ACC112 (cell line): ENCODE results near the gene YPEL5.

Source experiments
- H2AFZ ChIP-seq: fragments of 200-600 bp; sonication (generic); one replicate; pipeline ENCODE4 v1.6.0; 2017; ENCODE audit warnings: antibody characterized with exemption, low read length; ENCODE audit not compliant: unreplicated experiment
- H3K27ac ChIP-seq: fragments of 200-600 bp; sonication (generic); 2 replicates; pipeline ENCODE4 v1.5.1; 2014; ENCODE audit warnings: low read depth, mild to moderate bottlenecking, antibody characterized with exemption, low read length, moderate library complexity
- H3K27me3 ChIP-seq: fragments of 200-600 bp; sonication (generic); 2 replicates; pipeline ENCODE4 v1.6.1; 2014; ENCODE audit warnings: mild to moderate bottlenecking, antibody characterized with exemption, low read length, moderate library complexity, mixed read lengths; ENCODE audit not compliant: insufficient read depth
- H3K36me3 ChIP-seq: fragments of 200-600 bp; sonication (generic); 2 replicates; pipeline ENCODE4 v1.6.1; 2016; ENCODE audit warnings: mild to moderate bottlenecking, antibody characterized with exemption, low read length, moderate library complexity, mixed read lengths; ENCODE audit not compliant: insufficient read depth
- H3K4me1 ChIP-seq: fragments of 200-600 bp; sonication (generic); one replicate; pipeline ENCODE4 v1.6.1; 2016; ENCODE audit warnings: low read length, mixed read lengths; ENCODE audit not compliant: insufficient read depth, unreplicated experiment, control insufficient read depth
- H3K4me3 ChIP-seq: fragments of 200-600 bp; sonication (generic); 2 replicates; pipeline ENCODE4 v1.5.1; 2014; ENCODE audit warnings: mild to moderate bottlenecking, low read depth, low read length
- H3K79me2 ChIP-seq: fragments of 200-600 bp; sonication (generic); one replicate; pipeline ENCODE4 v1.6.0; 2016; ENCODE audit warnings: low read length; ENCODE audit not compliant: control insufficient read depth, unreplicated experiment, insufficient read depth

The YPEL5 gene

DNA sequence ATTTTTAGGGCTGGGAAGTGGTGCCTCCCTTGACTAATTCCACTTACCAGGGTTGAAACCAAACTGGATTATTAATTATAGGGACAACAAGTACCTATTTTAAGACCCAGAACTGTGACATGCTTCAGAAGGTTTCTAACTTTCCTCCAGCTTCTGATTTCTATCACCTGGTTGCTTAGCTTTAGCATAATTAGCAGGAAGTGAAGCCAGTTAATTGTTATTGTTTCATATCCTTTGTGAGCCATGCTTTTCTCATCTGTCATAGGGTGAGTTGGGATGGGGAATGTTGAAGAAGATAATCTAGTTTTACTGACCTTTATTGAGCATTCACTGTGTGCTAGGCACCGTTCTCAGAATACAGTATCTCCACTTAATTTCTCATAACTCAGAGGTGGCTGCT is 3.2 kb downstream of the YPEL5 start:
- H3K4me3 ChIP-seq, result no peak overlapping the region
- H3K36me3 ChIP-seq, result peaks cover 16% of the 10 kb centered on the region; the same call in 1 of the 2 replicates
- peaks cover 25% of the 10 kb centered on the region for H3K4me1 ChIP-seq
- H3K79me2 ChIP-seq, result peaks cover 47% of the 10 kb centered on the region
- no peak overlapping the region for H2AFZ ChIP-seq
- no peak overlapping the region for H3K27ac ChIP-seq
- no peaks in the 10 kb centered on the region for H3K27me3 ChIP-seq

DNA sequence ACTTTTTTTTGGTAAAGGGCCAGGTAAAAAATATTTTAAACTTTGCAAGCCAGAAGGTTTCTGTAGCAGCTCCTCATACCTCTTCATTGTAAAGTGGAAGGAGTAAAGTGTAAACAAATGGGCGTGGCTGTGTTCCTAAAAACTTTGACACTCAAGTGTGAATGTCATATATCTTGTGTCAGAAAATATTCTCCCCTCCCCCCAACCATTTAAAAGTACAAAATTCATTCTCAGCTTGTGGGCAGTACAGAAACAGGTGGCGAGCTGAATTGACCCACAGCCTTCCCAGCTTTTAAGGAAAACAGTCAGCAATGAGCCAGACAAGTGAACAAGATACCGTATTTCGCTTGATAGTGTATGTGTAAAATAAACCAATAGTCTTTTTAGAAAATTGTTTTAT is 4.0 kb downstream of the YPEL5 start:
- Histone ChIP-seq H3K27ac (no peak overlapping the region), H3K36me3 (peaks cover 16% of the 10 kb centered on the region; the same call in 1 of the 2 replicates), H3K4me1 (peaks cover 22% of the 10 kb centered on the region), H3K27me3 (no peaks in the 10 kb centered on the region), H2AFZ (no peak overlapping the region), H3K4me3 (no peak overlapping the region), H3K79me2 (peaks cover 47% of the 10 kb centered on the region)

DNA sequence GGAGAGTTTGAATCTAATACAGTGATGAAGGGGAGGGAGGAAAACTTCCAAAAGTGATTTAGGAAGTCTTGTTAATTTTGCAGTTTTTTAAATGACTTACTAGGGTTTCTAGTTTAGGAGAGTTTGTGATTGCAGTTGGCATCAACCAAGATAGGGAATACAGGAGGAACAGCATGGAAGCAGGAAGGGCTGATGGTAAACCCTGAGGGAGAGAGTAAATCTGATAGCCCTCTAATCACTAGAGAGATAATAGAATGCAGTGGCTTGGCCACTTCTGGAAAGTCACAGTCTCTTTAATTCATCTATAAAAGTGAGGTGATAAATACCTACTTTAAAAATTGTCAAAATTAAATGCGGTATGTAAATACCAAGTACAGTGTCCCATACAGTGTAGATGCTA is 5.6 kb downstream of the YPEL5 start:
- Histone ChIP-seq H3K4me3 (no peak overlapping the region), H3K79me2 (peaks cover 47% of the 10 kb centered on the region), H3K4me1 (peaks cover 21% of the 10 kb centered on the region), H2AFZ (no peak overlapping the region), H3K27me3 (no peaks in the 10 kb centered on the region), H3K36me3 (peaks cover 19% of the 10 kb centered on the region; the same call in 1 of the 2 replicates), H3K27ac (no peak overlapping the region)

DNA sequence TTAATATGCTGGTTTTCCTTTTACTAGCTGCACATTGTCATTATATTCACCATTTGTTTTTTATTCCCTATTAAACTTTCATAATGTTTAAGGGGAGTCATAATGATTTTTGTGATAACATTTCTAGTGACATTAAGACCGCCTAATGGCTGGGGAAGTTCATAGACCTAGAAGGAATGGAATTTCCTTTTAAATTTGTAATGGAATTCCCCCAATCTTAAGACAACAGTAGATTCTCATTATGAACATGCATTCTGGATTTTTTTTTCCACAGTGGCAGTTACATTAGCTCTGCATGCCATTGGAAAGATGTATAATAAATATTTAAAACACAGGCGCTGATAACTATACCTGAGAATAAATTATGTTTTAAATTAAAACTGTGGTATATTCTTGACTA is 8.4 kb downstream of the YPEL5 start:
- H3K4me1 ChIP-seq, result peaks cover 1% of the 10 kb centered on the region
- H2AFZ ChIP-seq, result no peak overlapping the region
- no peaks in the 10 kb centered on the region for H3K27me3 ChIP-seq
- H3K79me2 ChIP-seq, result peaks cover 25% of the 10 kb centered on the region
- no peak overlapping the region for H3K27ac ChIP-seq
- H3K36me3 ChIP-seq, result peaks cover 10% of the 10 kb centered on the region; the same call in 1 of the 2 replicates
- H3K4me3 ChIP-seq, result no peak overlapping the region

DNA sequence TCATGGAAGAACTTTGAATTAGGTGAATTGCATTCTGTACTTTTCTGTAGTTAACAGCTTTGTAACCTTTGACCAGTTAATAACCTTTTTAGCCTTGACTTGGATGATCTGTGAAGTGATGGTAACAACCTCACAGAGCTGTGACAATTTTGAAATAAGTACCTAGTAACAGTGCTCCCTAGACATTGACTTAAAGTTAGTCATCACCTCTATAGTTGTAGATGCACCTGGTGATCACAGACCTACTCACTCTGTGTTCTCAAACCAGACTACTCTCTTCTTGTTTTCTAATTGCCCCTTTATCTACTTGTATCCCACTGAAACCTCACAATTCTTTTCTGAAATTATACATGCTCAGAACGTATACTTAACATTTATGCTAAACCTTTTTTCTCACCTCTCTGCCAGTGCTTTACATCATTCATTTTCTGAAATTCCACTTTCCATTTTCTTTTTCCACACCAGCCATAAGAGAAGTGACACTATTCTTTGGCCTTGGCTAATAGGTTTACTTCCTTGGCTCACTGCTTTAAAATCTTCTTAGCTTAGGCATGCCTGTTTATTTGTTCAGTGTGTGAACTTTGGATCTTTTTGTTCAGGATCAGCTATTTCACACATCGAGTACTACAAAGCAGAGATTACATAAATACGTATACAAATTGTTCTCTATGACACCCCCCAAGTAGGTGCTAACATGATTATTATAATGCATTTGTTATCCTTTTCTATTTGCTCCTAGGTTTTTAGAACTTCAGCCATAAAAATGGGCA is 9.3 kb downstream of the YPEL5 start:
- peaks cover 10% of the 10 kb centered on the region; the same call in 1 of the 2 replicates for H3K36me3 ChIP-seq

DNA sequence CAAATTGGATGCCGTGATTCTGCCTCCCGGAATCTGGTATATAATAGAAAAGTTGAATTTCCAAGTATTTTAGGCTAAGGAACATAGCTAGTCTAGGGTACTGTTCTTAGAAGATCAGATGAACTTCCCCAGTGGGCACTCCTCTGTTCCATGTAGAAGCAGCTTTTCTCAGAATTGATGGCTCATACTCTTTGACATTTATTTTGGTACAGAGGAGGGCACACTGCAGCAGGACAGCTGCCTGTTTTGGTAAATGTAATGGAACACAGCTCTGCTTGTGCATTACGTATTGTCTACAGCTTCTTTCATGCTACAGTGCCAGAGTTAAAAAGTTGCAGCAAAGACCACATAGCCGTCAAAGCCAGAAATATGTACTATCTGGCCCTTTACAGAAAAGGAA is 10.8 kb downstream of the YPEL5 start:
- H2AFZ ChIP-seq, result no peak overlapping the region
- no peak overlapping the region for H3K4me3 ChIP-seq
- H3K36me3 ChIP-seq, result peaks cover 6% of the 10 kb centered on the region; the same call in 1 of the 2 replicates
- no peaks in the 10 kb centered on the region for H3K27me3 ChIP-seq
- peaks cover 9% of the 10 kb centered on the region for H3K79me2 ChIP-seq
- no peak overlapping the region for H3K27ac ChIP-seq
- H3K4me1 ChIP-seq, result no peaks in the 10 kb centered on the region

More for the DNA sequence above, 9.3 kb downstream of the YPEL5 start:
- H3K4me1 ChIP-seq, result no peaks in the 10 kb centered on the region
- no peak overlapping the region for H2AFZ ChIP-seq
- H3K27ac ChIP-seq, result no peak overlapping the region
- H3K4me3 ChIP-seq, result no peak overlapping the region
- peaks cover 20% of the 10 kb centered on the region for H3K79me2 ChIP-seq
- H3K27me3 ChIP-seq, result no peaks in the 10 kb centered on the region

DNA sequence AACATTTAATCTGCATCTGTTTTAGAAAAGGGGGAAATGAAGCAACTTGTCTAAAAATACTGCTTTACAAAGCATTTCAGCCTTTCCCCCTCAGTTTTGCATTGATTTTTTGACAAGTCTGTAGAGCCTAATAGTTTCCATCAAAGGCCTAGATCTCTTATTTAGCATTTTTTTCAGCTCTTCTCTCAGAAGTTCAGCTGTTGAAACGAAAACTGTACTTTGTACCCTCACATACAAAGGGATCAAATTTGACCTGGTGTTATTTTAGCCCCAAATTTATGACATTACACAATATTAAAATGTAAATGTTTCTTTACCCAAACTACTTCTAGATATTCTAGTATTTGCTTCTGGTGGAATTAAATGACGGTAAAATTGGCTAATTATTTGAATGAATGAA is 13.0 kb downstream of the YPEL5 start:
- Histone ChIP-seq H3K4me1 (no peaks in the 10 kb centered on the region), H2AFZ (no peak overlapping the region), H3K79me2 (no peaks in the 10 kb centered on the region), H3K27ac (no peak overlapping the region), H3K27me3 (no peaks in the 10 kb centered on the region), H3K36me3 (peaks cover 6% of the 10 kb centered on the region; the same call in 1 of the 2 replicates), H3K4me3 (no peak overlapping the region)

DNA sequence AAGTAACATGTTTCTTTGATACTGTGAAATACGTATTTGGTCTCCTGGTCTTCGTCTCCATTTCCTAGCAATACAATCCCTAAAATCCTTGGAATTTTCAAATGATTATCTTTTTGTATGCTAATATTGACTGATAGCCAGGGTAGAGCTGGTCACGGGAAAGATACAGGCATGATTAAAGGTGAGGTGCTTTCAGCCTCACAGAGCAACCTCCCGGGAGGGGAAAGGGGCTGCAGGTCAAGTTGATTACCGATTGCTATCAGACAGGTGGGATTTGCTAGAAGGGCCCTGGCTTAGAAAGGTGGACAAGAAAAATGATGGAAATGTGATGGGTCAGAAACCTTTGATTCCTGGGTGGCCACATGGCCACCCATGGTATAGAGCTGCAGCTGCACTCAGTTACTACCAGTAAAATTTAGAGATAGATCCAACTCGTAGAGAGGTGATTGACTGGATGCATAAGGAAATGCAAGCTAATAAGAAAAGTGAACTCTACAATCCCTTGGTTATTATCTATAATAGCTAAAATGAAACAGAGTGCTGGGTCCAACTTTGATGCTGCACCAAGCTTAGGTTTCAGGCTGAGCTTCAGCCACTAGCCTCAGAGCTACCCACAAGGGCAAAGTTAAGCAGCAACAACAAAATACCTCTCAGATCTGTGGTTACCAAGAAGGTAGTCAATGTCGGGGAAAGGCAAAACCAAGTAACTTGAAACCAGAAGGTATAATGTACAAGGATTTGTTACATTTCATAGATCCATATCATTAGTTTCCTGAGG is 15.3 kb downstream of the YPEL5 start:
- H3K27ac ChIP-seq, result no peak overlapping the region
- no peaks in the 10 kb centered on the region for H3K79me2 ChIP-seq
- H3K4me1 ChIP-seq, result no peaks in the 10 kb centered on the region
- no peak overlapping the region for H3K4me3 ChIP-seq
- 0 out of 2 replicates have a peak, but pooled peaks cover 3% of the 10 kb centered on the region for H3K36me3 ChIP-seq
- H3K27me3 ChIP-seq, result no peaks in the 10 kb centered on the region
- H2AFZ ChIP-seq, result no peak overlapping the region

DNA sequence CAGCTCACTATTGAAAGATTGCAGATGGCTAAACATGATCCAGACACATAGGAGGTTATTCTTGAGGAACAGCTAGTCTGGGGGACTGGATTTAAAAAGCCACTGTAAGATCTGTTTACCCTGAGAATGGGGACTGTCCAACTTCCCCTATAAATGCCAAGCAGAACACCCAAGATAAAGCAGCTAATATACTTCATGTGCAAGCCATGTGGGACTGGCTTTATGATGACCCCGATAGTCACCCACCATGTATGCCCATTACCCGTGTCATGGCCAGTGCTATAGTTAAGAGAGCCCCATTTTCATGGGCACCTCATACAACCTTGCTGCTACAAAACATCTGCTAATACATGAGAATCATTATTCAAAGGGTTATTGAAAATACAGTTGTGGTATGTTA is 16.0 kb downstream of the YPEL5 start:
- no peak overlapping the region for H3K4me3 ChIP-seq
- H3K4me1 ChIP-seq, result no peaks in the 10 kb centered on the region
- no peak overlapping the region for H3K27ac ChIP-seq
- no peaks in the 10 kb centered on the region for H3K79me2 ChIP-seq
- no peak overlapping the region for H2AFZ ChIP-seq
- 0 out of 2 replicates have a peak, but pooled peaks cover 3% of the 10 kb centered on the region for H3K36me3 ChIP-seq
- H3K27me3 ChIP-seq, result no peaks in the 10 kb centered on the region

DNA sequence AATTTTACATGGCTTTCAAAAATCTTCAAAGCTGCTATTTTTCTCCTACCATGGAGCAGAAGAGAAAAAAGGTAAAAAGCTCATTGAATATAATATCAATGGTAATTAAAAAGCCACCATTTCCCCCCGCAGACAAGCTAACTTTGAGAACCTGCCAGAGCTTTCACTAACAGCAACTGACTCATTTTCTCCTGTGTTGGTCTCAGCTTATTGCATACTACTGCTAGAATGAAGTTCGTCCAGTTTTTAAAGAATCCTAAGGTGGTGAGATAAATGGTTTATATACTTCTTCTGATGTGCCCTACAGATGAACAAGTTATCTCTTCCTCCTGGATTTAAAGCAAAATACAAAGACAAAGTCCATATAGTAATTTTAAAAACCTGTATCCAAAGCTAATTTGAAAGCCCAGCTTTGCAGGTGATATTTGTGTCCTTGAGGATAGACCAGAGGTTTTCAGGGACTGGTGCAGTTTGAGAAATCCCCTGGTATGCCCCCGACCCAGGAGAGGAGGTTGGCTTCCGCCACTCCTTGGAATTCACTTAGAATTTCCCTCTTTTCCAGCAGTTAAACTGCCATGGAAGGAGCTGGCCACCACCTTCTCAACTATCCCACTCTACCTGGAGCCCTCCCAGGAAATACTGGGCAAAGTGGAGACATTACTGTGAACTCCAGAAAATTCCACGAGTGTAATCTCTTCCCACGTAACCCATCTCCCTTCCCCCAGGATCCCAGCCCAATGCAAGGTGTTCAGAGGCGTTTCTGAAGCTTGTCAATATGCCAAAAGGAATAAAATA is 17.5 kb downstream of the YPEL5 start:
- H3K27ac ChIP-seq, result no peak overlapping the region
- no peaks in the 10 kb centered on the region for H3K27me3 ChIP-seq
- no peaks in the 10 kb centered on the region for H3K79me2 ChIP-seq
- H3K4me1 ChIP-seq, result no peaks in the 10 kb centered on the region
- no peaks in the 10 kb centered on the region for H3K36me3 ChIP-seq
- H2AFZ ChIP-seq, result no peak overlapping the region
- no peak overlapping the region for H3K4me3 ChIP-seq
